Fibroblast of peridontal ligament (primary cell): ENCODE results near the gene HGFAC.

Source experiments
- DNase-seq: peaks from one replicate; pipeline ENCODE4 v3.0.0-alpha.2; 2010; ENCODE audit errors: extremely low read depth

Gene HGFAC

DNA sequence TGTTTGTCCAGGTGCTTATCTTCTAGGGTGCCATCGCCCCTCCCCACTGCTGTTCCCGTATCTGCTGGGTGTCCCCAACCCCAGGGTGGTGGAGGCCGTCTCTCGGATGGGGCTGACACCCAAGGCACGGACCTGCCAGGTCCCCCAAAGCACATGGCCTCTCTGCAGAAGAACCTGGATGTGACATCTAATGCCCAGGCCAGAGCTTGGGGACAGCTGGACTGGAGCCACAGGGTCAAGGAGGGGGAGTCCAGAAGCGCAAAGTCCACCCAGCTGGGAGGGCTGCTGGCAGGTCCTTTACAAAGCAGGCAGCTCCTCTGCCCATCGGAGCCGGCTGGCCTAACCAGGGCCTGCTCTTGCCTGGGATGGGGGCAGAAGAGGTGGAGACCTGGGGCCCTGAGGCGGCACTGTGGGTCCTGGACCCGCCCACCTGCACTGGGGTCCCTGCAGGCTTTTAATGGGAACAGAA lies 20.6 kb downstream of the HGFAC start:
- DNase-seq: no peak

DNA sequence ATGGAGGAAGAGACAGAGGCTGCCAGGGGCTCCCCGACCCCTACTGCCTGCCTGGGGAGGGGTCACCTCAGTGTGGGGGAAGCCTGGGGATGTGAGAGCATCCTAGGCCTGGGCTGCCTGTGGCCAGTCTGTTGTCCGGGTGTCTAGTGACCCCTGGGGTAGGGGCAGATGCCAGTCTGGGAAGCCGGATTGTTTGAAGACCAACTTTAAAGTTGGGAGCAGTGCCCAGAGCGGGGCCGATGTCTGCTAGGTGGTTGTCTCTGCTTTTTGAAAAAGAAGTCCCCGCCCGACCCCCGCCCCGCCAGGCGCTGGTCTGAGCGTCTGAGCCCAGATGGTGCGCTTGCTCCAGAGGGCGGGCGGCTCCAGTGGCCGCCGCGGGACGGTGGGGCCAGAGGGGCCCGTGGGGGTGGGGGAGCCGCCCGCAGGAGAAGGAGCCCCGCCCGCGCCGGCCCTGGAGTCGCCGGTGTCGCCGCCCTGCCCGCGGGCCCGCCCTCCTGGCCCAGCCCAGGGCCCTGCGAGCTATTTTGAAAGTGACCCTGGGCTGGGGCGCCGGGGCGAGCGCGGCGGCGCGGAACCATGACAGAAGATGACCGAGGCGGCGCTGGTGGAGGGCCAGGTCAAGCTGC lies 21.1 kb downstream of the HGFAC start, which contains the start of gene DOK7:
Gene DOK7 (plus strand): TSS at position 517 of the 626 bp plus-strand sequence. CDS start 70 bp downstream, at position 587.
- no peak for DNase-seq

GRCh38 chr4:3463556-3464348 lies 22.0 kb downstream of the HGFAC start:
- DNase-seq: no peak

- DNase-seq: no peak
These were observed 22.7 kb downstream of the HGFAC start for GRCh38 chr4:3464349-3464905.

- DNase-seq: no peak
These were observed 23.3 kb downstream of the HGFAC start for GRCh38 chr4:3464911-3465697.

- DNase-seq: no peak
These were observed 24.2 kb downstream of the HGFAC start for GRCh38 chr4:3465698-3466671.

DNA sequence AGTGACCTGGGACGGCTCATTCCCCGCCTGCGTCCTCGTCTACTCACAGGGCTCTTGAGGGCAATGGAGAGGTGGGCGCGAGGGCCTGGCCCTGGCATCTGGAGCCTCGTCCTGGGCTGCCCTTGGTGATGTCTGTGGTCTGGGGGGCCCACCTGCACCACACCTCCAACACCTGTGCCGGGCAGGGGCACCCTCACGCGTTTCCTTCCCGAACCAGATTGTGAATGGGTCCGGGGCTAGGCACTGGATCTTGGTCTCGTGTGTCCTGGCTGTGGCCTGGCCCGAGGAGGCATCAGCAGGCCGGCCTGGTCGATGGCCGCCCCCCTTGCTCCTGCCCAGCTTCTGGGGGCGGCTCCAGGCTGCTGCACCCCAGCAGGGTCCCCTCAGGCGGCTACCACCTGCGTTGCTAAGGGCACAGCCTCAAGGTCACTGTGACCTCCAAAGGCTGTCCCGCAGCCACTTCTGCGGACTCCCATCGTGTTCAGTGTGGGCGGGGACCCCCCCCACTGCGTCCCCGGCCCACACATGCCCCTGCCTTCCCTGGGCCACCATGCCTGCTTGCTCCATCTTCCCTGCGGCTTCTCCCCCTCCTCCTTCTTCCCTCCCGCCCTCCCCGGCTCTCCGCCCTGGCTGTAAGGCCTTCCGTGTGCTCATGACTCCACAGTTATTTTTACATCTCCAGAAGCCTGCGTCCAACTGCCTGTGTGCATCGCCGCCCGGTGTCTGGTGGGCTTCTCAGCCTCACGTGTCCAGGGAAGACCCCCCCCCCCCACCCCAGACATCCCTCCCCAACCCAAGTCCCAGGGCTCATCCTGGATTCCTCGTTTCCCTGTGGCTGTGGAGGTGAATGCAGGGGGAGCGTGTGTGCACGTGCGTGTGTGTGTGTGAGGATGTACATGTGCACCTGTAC lies 25.2 kb downstream of the HGFAC start:
- DNase-seq: no peak

GRCh38 chr4:3467601-3468031 lies 25.8 kb downstream of the HGFAC start:
- no peak for DNase-seq

- DNase-seq: no peak
These were observed 26.4 kb downstream of the HGFAC start for GRCh38 chr4:3468154-3468553.

GRCh38 chr4:3468804-3469203 lies 27.0 kb downstream of the HGFAC start:
- no peak for DNase-seq

DNA sequence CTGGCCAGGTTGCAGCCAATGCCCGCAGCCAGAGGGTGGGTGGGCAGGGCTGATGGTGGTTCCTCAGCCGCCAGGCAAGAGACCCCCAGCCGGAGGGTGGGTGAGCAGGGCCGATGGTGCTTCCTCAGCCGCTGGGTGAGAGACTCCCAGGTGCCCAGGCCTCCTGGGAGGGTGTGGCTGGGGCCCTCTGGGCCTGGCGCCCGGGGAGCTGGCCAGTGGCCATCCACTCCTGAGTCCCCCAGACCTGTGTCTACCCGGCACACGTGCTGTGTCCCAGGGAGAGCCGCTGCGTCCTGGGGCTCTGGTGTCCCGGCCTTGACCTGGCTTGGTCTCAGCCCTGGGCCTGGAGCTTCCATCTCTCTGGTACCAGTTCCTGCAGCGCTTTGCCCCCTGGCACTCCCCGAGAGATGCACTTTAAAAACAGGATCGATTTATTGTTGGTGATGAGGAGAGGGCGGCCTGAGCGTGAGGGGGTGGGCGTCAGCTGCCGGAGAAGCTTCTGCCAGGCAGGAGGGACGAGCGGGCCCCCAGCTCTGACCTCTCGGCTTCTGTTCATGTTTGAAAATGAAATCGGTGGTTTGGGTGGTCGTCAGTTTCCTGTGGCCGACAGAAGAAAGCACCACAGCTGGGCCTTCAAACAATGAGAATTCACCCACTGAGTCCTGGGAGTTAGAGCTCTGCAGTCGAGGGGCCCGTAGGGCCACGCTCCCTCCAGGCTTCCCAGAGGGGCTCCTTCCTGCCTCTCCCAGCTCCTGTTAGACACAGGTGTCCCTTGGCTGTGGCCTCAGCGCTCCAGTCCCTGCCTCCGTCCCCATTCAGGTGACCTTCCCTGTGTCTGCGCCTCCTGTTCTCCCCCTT lies 27.8 kb downstream of the HGFAC start:
- no peak for DNase-seq

- DNase-seq: no peak
These were observed 28.7 kb downstream of the HGFAC start for GRCh38 chr4:3470244-3471097.

- no peak for DNase-seq
These were observed 29.5 kb downstream of the HGFAC start for GRCh38 chr4:3471098-3471760.

- no peak for DNase-seq
These were observed 30.1 kb downstream of the HGFAC start for GRCh38 chr4:3471886-3472285.

- DNase-seq: no peak
These were observed 30.8 kb downstream of the HGFAC start for GRCh38 chr4:3472411-3473141.

DNA sequence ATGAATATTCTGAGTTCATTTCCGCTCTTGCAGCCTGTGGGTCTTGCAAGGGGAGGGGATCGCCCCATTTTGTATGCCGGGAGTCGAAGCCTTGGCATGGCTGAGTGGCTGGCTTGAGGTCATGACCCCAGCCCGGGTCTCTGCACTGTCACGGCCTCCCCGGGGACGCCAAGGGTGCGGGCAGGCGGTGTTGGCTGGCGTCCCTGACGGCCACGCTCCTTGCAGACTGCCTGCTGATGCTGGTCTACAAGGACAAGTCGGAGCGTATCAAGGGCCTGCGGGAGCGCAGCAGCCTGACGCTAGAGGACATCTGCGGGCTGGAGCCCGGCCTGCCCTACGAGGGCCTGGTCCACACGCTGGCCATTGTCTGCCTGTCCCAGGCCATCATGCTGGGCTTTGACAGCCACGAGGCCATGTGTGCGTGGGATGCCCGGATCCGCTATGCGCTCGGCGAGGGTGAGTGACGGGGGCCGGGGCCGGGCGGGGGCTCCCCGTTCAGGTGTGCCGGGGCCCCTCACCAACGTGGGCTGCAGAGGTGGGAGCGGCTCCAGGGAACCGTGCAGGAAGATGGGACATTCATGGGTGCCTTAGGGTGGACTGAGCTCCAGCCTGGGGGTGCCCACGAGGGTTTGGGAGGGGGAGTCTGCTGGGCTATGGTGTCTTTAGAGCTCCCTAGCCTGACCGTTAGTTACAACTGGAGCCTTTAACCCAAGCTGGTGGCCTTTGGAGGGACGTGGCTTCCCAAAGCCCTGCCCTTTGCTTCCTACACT lies 31.6 kb downstream of the HGFAC start:
- no peak for DNase-seq
